NCI-H2227 treated with DMSO at 0.1 percent for 48 hours (cell line): ENCODE data around the gene GDPD2.

Experiments
- DNase-seq: peaks from one replicate; lab custom pipeline; 2025; lab: John Stamatoyannopoulos, UW

Gene GDPD2

DNA sequence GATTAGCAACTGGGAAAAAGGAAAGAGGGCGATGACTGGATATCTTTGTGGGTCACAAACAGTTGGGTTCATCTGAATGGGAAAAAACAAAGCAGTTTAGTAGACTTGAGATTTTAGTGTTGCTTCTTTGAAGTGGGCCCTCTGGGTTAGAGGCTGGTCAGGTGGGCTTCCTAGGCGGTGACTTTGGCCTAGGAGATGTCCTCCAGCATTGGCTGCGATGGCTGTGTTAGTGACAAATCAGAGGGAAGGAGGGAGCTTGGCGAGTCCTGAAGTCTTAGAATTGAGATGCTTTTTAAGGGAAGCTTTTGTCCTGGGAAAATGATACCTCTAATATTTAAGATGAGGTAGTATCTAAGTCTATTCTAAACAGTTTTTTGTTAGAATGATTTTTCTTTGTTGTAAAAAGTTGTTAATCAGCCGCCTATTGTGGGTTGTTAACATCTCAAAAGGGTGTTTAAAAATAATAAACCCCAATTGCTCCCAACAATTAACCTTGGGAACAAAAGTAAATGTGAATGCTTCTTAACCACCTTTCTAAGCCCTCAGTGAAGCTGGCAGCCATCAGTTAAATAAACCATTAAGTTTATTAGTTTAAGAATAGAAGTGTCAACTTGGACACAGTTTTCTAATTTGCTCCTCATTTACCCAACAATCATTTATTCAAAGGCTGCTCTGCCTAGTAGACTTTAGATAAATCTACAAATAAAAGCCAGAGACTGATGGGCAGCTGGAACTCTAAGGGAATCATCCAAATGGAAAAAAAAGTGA is 53.2 kb downstream of the GDPD2 start:
- DNase-seq = no peak

DNA sequence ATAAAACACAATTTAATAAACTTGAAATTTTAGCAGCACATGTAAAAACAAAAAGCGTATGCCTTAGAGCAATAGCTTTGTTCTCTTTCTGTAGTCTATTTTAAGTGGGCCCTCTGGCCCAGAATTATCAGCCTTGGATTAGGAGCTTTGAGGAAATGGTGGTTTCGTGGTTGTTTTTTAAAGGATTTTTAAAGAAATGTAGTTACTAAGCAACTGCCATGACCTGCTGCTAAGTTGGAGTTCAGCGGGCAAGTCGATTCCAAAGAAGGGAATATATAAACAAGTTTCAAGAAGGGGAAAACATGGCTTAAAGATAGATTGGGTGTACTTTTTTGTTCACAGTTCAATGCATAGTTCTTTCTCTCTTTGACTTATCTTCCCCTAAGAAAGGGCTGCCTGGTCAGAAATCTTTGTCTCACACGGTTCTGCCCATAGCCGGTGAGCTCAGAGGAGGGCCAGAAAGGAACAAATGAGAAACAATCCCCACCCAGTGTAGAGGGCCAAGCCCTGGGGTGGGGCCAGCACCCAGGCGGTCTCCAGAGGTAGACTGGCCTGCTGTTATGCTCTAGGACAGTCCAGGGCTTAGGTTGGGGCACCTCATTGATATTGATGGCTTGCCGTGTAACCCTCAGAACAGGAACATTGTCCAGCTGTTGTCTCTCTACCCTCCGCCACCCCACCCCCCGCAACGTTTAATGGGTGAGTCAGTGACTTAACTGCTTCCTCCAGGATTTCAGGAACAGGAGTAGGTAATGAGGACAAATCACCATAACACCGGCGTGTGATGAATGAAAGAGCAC is 54.0 kb downstream of the GDPD2 start:
- peak; percentile 28 for DNase-seq

DNA sequence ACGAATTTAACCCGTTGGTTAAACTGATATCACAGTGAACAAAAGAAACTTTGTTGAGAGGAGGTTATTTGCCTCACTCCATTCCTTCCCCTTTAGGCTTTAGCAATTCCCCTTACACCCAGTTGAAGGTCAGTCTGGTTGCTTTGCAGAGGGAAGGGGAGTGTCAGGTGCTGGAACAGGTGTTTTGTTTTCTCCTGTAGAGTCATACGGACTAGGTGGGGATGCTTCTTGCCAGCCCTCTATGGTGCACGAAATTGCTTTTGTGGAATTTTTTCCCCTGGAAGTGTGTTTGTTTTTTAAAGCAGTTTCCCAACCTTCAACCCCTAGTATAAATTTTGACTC is 54.6 kb downstream of the GDPD2 start:
- DNase-seq = no peak

DNA sequence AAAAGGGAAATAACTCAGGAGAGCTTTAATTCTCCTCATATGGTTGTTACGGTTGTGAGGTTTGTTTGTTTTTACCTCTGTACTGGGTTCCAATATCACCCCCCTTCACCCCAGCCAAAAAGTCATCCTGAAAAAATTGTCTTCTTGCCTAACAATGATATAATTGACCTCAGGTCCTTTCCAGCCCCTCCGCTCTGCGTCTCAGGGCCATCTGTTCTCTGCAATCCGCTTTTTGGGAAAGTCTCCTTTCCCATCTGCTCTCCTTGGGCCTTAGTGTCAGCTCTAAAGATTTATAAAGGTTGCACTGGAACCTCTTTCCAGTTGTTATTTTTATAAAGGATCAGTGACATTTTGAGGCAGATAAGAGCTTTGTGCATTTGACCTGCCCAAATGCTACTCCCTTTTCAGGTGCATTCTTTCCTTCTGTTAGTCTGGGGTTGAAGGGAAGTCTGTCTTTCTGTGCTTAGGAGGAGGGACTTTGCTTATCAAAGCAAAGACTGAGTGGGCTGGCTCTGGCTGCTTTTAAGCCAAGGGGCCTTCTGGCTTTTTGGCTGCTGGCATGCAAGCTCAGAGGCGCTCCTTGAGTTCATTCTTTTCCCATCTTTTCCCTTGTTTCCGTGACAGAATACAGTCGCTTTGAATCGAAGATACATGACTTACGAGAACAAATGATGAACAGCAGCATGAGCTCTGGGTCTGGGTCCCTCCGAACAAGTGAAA is 55.6 kb downstream of the GDPD2 start:
- no peak for DNase-seq

DNA sequence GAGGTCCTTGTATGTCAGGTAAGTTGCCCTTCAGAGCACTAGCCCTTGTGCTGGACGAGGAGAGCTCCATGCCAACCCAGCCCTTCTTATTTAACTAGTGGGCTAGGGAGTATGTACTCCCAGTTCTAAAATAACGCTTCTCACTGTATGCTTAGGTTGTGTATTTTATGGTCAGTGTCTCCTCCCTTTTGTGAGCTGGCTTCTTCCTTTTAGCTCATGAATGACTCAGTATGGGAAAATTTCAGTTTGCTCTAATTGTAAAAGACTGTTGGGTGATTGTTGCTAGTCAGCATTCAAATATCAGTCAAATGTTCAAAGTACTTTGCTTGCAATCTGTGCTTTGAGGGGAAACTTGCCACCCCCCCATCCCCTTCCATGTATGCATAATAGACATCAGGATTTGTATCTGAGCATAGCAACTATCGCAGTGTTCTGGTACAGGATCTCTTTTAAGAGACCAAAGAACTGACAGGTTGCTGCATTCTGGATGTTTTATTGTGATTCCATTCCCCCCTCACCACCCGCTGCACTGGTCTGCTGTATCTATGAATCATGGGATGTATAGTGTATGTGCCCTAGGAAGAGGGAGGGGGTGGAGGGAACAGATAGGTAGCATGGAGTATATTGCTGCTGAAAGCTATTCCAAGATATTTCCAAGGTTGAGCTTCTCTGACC is 56.3 kb downstream of the GDPD2 start:
- no peak for DNase-seq

DNA sequence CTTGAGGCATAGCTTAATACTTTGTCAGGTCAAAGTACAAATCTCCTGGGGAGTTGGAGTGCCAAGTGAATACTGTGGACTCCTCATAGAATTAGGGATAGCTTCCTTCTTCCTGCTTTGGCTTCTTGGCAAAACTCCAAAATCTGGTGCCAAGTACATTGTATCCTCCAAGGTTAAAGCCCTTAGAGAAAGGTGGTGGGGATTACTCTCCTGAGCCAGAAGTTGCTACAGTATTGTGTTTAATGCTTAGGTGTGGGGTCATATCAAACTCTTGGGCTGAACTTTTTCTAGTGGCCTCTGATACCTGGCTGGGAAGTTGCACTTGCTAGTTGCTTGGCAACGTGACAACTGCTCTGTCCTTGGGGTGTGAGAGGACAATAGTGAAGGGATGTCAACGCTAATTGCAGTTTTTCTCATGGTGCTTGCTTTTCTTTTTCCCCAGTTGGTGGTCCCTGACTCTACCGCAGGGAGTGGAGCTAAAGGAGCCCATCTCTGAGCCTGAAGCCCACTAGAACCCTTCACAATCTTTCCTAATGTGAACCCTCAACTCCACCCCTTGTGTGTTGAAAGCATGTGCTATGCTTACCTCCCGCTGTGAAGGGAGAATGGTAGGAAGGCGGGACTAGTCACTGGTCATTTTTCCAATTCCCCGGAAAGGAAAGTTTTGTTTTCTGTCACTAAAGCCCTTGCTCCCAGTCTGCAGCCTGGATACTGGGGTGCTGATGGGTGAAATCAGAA is 57.0 kb downstream of the GDPD2 start:
- DNase-seq = no peak

DNA sequence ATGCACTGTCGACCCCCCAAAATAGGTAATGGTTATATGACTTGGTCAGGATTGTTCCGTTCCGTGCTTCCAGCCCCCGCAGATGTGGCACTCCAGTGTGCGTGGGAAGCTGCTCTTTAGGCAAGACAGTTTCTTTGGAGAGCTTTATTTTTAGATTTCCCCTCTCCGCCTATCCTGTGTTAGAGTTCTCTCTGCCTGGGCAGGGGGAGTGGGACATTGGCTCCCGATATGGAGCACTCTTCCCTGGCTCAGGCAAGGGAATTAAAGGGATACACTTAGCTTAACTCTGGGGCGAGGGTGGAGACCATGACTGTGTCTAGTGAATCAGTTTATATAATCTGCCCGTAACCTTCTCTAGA is 57.5 kb downstream of the GDPD2 start:
- no peak for DNase-seq

DNA sequence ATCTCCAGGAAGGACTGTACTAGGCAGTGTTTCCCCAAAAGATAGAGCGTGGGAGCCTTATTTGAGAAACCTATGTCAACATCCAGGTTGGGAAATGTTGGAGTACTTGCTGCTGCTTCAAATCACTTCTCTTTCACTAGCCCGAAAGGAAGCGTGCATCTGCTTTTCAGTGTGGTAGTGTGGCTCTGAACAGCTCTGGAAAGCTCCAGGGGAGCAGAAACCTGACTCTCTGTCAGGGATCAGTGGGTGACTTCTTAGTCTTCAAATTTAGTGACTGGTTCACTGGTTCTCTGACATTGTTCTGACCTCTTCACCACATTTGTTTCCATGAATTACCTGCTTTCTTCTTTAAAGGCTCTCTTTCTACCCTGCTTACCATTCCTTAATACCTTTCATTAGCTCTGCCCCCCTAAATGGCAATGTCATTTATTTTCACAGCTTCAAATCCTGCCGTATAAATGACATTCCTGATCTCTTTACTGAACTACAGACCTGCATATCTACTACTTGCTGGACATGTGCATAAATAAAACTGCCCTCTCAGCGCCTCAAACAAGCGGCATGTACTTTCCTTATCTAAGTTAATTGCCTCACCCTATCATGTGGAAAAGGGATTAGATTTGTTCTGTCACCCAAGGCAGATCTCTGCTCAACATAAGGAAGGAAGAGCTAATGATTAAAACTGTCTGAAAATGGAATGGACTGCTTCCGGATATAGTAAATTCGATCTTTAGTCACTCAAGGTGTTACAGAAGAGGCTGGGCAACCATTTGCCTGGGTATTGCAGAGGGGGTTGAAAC is 58.6 kb downstream of the GDPD2 start:
- DNase-seq = no peak

DNA sequence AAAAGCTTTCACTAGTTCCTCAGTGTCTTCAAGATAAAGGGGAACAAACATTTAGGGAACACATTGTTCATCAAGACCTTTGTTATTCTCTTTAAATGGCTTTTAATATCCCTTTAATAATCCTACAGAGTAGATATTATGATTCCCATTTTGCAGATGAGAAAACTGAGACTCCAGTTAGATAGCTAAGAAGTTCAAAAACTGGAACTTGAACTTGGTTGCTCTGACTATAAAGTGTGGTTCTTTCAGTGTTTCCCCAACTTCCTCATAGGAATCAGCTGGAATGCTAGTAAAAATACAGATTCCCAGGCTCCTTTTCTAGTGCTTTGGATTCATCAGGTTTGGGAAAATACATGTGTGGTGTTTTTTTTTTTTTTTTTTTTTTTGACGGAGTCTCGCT is 59.2 kb downstream of the GDPD2 start:
- DNase-seq = no peak
